NB4 (cell line): ENCODE data around the gene TBC1D30.

Source experiments
- CTCF ChIP-seq: IDR thresholded peaks from one replicate; pipeline ENCODE4 v1.5.1; 2012; ENCODE audit warnings: low read depth, low read length
- MAX ChIP-seq: IDR thresholded peaks from 2 replicates; pipeline ENCODE4 v1.6.1; 2011; ENCODE audit warnings: low read depth, low read length

DNA sequence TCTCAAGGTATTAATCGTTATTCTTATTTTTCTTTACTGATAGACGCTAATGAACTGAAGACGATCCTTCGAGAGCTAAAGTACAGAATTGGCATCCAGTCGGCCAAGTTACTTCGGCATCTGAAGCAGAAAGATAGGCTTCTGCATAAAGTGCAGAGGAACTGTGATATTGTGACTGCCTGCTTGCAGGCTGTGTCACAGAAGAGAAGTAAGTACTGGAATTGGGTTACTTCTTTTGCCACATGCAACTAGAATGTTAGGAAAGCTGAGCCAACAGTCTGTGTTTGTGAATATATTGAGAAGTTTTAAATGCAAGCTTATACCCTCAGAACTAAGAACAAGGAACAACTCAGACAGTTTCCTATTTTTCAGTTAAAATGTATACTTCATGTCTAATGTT is 38.6 kb upstream of the TBC1D30 start:
- TF ChIP-seq CTCF, result no peak
- no peak for TF ChIP-seq MAX
